ENCODE data around the gene PSME3.
"Not testable (repeated sequence)": the region's sequence is repeated elsewhere in the genome, so short reads cannot be mapped to it uniquely, and the experiment has no call there.

The PSME3 gene

DNA sequence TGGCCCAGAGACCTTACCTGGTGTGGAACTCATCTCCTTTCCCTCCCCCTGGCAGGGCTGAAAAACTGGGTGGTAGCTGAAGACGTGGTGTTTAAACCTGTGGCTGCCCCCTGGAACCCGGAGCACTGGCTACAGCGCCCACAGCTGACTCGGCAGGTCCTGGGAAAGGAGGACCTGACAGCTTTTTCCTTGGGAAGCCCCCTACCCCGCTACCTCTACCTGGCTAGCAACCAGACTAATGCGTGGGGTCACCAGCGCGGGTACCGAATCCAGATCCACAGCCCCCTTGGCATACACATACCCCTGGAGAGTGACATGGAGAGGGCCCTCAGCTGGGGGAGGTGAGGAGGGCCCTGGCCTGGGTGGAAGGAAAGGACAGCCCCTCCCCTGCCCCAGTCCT is 15.8 kb downstream of the PSME3 start:
- in situ Hi-C loops (cut with MboI; ENCODE audit: low sequenced_read_pairs), result no loop called here

DNA sequence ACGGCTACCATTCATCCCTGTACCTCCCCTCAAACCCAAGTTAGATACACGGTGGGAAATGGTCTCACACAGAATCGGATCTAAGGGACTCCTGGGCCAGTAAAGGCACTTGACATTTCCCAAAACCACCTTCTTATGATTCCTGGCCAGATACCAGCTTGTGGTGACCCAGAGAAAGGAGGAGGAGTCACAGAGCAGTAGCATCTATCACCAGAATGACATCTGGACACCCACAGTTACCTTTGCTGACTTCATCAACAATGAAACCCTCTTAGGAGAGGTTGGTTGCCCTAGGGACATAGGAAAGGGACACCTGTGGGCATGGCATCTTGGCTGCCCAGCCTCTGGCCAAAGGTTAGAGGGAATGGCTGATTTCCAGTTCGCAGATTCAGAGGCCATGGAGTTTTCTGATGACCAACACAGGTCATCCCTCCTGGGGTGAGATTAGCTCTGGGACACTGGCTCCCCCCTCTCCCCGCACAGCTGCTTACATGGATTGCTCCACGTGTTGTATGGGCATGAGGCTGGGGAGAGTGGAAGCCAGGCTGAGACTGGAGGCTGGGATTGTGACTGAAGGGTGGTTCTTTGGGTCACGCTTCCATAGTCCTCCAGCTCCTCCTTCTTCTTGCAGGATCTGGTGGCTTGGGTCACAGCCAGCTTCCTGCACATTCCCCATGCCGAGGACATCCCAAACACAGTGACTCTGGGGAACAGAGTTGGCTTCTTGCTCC is 16.4 kb downstream of the PSME3 start:
- in situ Hi-C loops (cut with MboI; ENCODE audit: low sequenced_read_pairs), result no loop called here

GRCh38 chr17:42850954-42851353 is 17.8 kb downstream of the PSME3 start, which contains the start of gene AOC3:
Gene AOC3 (plus strand): TSS chr17:42851199. CDS start chr17:42851344, 145 bp downstream.
- in situ Hi-C loops (cut with MboI; ENCODE audit: low sequenced_read_pairs), result no loop called here

- in situ Hi-C loops (cut with MboI; ENCODE audit: low sequenced_read_pairs), result not testable (repeated sequence)
These were observed 18.4 kb downstream of the PSME3 start for GRCh38 chr17:42851371-42852240.

- in situ Hi-C loops (cut with MboI; ENCODE audit: low sequenced_read_pairs), result no loop called here
These were observed 19.2 kb downstream of the PSME3 start for GRCh38 chr17:42852351-42852750.

GRCh38 chr17:42853004-42853403 is 19.8 kb downstream of the PSME3 start:
- in situ Hi-C loops (cut with MboI; ENCODE audit: low sequenced_read_pairs), result no loop called here

DNA sequence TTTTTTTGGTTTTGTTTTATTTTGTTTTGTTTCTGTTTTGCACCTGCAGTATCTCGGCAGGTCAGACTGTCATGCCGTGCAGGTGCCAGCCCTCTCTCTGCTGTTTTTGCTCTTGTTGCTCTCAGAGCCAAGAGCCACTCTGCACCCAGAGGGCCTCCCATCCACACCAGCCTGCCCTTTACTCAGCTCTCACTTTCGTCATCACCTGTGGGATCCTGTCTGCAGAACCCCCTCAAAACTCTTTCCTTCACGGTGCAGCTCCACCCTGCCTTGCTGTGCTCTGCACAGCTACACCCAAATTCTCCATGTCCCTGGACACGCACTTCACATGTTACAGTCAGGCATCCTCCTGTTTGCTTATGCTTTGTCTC is 20.4 kb downstream of the PSME3 start:
- in situ Hi-C loops (cut with MboI; ENCODE audit: low sequenced_read_pairs), result no loop called here

- in situ Hi-C loops (cut with MboI; ENCODE audit: low sequenced_read_pairs), result no loop called here
These were observed 21.0 kb downstream of the PSME3 start for GRCh38 chr17:42853968-42854790.

DNA sequence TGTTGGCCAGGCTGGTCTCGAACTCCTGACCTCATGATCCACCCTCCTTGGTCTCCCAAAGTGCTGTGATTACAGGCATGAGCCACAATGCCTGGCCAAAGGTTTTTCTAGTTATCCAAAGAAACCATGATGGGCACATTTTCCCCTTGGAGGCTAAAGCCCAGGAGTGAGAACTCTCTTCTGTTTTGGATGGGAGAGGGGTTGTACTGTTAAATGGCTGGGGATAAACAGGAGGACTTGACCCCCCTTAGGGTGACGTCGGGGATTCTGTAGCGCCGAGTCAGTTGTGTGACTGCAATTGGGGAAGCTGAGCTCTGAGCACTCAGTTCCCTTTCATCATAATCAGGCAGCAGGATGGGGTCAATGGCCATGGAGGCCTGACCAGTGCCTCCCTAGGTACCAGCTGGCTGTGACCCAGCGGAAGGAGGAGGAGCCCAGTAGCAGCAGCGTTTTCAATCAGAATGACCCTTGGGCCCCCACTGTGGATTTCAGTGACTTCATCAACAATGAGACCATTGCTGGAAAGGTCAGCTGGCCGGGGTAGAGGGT is 21.9 kb downstream of the PSME3 start:
- in situ Hi-C loops (cut with MboI; ENCODE audit: low sequenced_read_pairs), result no loop called here

GRCh38 chr17:42856093-42856492 is 22.9 kb downstream of the PSME3 start:
- in situ Hi-C loops (cut with MboI; ENCODE audit: low sequenced_read_pairs), result not testable (repeated sequence)

DNA sequence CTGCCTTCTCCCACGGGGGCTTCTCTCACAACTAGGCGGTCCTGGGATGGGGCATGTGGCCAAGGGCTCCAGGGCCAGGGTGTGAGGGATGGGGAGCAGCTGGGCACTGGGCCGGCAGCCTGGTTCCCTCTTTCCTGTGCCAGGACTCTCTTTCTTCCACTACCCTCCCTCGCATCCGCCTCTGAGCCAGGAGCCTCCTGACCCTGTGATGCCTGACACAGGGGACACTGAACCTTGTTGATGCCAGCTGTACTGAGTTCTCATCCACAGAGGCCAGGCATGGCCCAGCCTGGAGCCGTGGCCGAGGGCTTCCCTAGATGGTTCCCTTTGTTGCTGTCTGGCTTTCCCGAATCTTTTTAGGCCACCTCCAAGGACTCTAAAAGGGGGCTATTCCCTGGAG is 23.3 kb downstream of the PSME3 start:
- in situ Hi-C loops (cut with MboI; ENCODE audit: low sequenced_read_pairs), result not testable (repeated sequence)

GRCh38 chr17:42857389-42857788 is 24.2 kb downstream of the PSME3 start:
- in situ Hi-C loops (cut with MboI; ENCODE audit: low sequenced_read_pairs), result no loop called here

DNA sequence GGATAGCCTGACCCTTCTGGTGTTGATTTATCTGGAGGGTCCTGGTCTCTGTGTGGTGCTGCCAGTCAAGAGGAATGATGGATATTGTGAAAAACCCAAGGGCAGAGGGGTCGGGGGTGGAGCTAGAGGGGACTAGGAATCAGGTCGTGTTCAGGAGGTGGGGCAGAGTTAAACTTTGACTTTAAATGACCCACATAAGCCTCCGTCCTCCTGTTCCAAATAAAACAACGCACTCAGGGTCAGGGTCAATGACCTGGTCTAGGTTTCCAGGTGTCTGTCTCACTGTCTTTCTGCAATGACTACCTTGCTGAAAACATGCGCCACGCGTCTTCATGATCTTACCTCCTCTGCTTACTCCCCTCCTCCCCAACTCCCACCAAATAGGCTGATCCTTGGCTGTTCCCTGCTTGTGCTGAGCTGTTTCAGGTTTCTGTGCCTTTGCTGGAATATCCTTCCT is 32.5 kb downstream of the PSME3 start:
- in situ Hi-C loops (cut with MboI; ENCODE audit: low sequenced_read_pairs), result no loop called here

GRCh38 chr17:42866216-42866615 is 33.0 kb downstream of the PSME3 start:
- in situ Hi-C loops (cut with MboI; ENCODE audit: low sequenced_read_pairs), result no loop called here

DNA sequence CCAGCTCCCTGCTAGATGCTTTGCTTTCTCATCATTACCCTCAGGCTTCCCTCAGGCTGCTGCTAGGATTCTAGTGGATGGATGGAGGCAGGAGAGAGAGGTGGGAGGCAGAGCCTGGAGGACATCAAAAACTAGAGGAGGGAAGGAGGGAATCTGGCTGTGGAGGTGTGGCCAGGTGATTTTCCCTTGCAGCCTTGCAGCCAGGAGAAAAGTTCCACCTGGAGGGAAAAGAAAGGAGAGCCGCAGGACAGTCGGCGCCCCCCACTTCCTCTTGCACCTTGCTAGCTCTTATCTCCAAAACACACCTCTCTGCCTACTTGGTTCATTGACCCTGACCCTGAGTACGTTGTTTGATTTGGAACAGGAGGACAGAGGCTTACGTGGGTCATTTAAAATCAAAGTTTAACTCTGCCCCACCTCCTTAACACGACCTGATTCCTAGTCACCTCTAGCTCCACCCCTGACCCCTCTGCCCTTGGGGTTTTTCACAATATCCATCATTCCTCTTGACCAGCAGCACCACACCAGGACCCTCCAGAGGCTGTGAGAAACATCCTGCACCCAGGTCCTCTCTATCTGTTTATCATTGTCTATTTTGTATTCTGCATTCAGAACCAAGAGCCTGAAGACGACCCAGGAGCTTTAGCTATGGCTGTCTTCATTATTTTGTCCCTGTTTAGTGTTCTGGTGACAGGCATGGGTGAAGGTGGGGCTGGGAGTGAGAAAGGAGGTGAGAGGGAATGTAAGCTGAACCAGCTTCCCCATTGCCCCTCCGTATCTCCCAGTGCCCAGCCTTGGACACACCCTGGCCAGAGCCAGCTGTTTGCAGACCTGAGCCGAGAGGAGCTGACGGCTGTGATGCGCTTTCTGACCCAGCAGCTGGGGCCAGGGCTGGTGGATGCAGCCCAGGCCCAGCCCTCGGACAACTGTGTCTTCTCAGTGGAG is 33.7 kb downstream of the PSME3 start:
- in situ Hi-C loops (cut with MboI; ENCODE audit: low sequenced_read_pairs), result no loop called here

GRCh38 chr17:42867694-42868261 is 34.6 kb downstream of the PSME3 start:
- in situ Hi-C loops (cut with MboI; ENCODE audit: low sequenced_read_pairs), result not testable (repeated sequence)

GRCh38 chr17:42868338-42868737 is 35.1 kb downstream of the PSME3 start:
- in situ Hi-C loops (cut with MboI; ENCODE audit: low sequenced_read_pairs), result no loop called here

- in situ Hi-C loops (cut with MboI; ENCODE audit: low sequenced_read_pairs), result no loop called here
These were observed 38.5 kb downstream of the PSME3 start for GRCh38 chr17:42871647-42872046.

DNA sequence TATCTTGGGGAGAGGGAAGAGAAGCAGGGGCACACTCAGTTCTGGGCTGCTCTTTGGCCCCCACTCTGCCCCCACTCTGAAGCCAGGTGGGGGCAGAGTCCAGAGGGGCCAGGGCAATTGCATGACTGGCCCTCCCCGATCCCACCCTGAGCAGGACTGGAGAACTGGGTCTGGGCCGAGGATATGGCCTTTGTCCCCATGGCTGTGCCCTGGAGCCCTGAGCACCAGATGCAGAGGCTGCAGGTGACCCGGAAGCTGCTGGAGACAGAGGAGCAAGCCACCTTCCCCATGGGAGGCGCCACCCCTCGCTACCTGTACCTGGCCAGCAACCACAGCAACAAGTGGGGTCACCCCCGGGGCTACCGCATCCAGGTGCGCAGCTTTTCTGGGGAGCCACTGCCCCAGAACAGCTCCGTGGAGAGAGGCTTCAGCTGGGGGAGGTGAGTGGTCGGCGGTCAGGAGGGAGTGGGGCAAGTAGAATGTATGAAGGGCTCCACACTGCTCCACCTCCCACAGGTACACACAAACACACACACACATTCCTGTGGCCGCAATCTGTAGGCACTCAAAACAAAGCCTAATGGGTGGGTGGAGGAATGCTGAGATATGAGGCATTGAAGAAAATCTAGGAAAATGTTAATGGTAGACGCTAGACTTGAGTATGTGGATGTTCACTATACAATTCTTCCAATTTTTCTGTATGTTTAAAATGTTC is 39.2 kb downstream of the PSME3 start:
- in situ Hi-C loops (cut with MboI; ENCODE audit: low sequenced_read_pairs), result no loop called here
